ENCODE results near the gene VSTM4. TPM values are rescaled to one million over a fixed set of nuclear protein-coding genes. Genes with fewer than 3 reads are reported as not detected.

Gene VSTM4
- total RNA-seq, 1 experiment from 2014 or later, result 0.13 TPM

DNA sequence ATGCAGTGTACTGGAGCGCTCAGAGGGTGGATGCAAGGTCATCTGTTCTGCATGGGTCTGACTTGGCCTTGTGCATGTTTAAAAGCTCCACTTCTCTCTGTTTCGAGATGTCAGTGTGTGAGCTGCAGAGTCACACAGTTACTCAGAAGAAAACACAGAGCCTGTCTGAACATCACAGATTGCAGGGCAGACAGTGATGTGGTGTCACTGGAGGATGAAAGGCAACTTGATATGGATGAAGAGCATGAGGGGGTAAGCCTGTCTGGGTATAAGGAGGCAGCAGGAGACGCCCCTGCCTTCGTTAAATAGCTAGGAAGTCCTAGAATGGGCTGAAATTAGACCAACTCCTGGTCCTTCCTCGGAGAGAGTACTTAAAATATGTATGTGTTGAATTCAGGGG lies 108.2 kb downstream of the VSTM4 start:
- CTCF ChIA-PET, result interaction anchor here (1.2 kb wide), 1 partner anchor 382 kb away, joined by 5 read pairs; no protein-coding TSS in a partner anchor
- no peak overlapping the region for H3K27ac ChIP-seq (ENCODE audit: low read length)
- BruUV-seq (replicated peaks), result no TSS peak
- TF ChIP-seq, protein P1, sequence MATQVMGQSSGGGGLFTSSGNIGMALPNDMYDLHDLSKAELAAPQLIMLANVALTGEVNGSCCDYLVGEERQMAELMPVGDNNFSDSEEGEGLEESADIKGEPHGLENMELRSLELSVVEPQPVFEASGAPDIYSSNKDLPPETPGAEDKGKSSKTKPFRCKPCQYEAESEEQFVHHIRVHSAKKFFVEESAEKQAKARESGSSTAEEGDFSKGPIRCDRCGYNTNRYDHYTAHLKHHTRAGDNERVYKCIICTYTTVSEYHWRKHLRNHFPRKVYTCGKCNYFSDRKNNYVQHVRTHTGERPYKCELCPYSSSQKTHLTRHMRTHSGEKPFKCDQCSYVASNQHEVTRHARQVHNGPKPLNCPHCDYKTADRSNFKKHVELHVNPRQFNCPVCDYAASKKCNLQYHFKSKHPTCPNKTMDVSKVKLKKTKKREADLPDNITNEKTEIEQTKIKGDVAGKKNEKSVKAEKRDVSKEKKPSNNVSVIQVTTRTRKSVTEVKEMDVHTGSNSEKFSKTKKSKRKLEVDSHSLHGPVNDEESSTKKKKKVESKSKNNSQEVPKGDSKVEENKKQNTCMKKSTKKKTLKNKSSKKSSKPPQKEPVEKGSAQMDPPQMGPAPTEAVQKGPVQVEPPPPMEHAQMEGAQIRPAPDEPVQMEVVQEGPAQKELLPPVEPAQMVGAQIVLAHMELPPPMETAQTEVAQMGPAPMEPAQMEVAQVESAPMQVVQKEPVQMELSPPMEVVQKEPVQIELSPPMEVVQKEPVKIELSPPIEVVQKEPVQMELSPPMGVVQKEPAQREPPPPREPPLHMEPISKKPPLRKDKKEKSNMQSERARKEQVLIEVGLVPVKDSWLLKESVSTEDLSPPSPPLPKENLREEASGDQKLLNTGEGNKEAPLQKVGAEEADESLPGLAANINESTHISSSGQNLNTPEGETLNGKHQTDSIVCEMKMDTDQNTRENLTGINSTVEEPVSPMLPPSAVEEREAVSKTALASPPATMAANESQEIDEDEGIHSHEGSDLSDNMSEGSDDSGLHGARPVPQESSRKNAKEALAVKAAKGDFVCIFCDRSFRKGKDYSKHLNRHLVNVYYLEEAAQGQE (IDR thresholded peaks at IDR 0.05; ENCODE audit: insufficient read depth in 1 of 2, low read depth in 2 of 2, low read length in 1 of 2), result no peak
- TF ChIP-seq SIN3A (IDR thresholded peaks at IDR 0.05; ENCODE audit: borderline replicate concordance, insufficient read depth, low read depth, low read length) (no peak), TCF7L2 (IDR thresholded peaks at IDR 0.05; ENCODE audit: low read depth, low read length) (no peak), POLR2AphosphoS5 (IDR thresholded peaks at IDR 0.05; ENCODE audit: low read depth, low read length) (no peak)
- TF ChIP-seq, protein P2, sequence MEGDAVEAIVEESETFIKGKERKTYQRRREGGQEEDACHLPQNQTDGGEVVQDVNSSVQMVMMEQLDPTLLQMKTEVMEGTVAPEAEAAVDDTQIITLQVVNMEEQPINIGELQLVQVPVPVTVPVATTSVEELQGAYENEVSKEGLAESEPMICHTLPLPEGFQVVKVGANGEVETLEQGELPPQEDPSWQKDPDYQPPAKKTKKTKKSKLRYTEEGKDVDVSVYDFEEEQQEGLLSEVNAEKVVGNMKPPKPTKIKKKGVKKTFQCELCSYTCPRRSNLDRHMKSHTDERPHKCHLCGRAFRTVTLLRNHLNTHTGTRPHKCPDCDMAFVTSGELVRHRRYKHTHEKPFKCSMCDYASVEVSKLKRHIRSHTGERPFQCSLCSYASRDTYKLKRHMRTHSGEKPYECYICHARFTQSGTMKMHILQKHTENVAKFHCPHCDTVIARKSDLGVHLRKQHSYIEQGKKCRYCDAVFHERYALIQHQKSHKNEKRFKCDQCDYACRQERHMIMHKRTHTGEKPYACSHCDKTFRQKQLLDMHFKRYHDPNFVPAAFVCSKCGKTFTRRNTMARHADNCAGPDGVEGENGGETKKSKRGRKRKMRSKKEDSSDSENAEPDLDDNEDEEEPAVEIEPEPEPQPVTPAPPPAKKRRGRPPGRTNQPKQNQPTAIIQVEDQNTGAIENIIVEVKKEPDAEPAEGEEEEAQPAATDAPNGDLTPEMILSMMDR (IDR thresholded peaks at IDR 0.05), result no peak
- H3K9me3 ChIP-seq (ENCODE audit: control insufficient read depth, insufficient read depth, low read depth, low read length), result no peaks in the 10 kb centered on the region
- H3K36me3 ChIP-seq (ENCODE audit: control insufficient read depth, insufficient read depth, low read length), result no peaks in the 10 kb centered on the region
- intact Hi-C loops (cut with micrococcal nuclease; ENCODE audit: unreplicated experiment), result no loop called here
- H3K4me1 ChIP-seq (ENCODE audit: control insufficient read depth, insufficient read depth, low read length), result no peaks in the 10 kb centered on the region
- H3K27me3 ChIP-seq (ENCODE audit: control insufficient read depth, insufficient read depth, low read length), result no peaks in the 10 kb centered on the region; the same call in 1 of the 2 replicates
- no peak overlapping the region for H3K4me3 ChIP-seq (ENCODE audit: low read depth in 2 of 2, low read length in 2 of 2)
- POLR2A ChIA-PET, result no interaction called here
- DNase-seq (ENCODE audit: low read depth, low spot score), result no peak
- in situ Hi-C loops (cut with HindIII; ENCODE audit: low pct_unique_long_range_greater_than_20kb, low sequenced_read_pairs), result no loop called here
- no peak for ATAC-seq

GRCh38 chr10:49005270-49005669 lies 110.1 kb downstream of the VSTM4 start:
- Histone ChIP-seq H3K4me1 (ENCODE audit: control insufficient read depth, insufficient read depth, low read length) (no peaks in the 10 kb centered on the region), H3K4me3 (ENCODE audit: low read depth in 2 of 2, low read length in 2 of 2) (no peak overlapping the region), H3K9me3 (ENCODE audit: control insufficient read depth, insufficient read depth, low read depth, low read length) (no peaks in the 10 kb centered on the region), H3K27ac (ENCODE audit: low read length) (no peak overlapping the region), H3K27me3 (ENCODE audit: control insufficient read depth, insufficient read depth, low read length) (no peaks in the 10 kb centered on the region), H3K36me3 (ENCODE audit: control insufficient read depth, insufficient read depth, low read length) (no peaks in the 10 kb centered on the region)
- BruUV-seq (replicated peaks), result no TSS peak
- intact Hi-C loops (cut with micrococcal nuclease; ENCODE audit: unreplicated experiment), result no loop called here
- DNase-seq (ENCODE audit: low read depth, low spot score), result no peak
- in situ Hi-C loops (cut with HindIII; ENCODE audit: low pct_unique_long_range_greater_than_20kb, low sequenced_read_pairs), result no loop called here
- ATAC-seq, result no peak
- CTCF ChIA-PET, result no interaction called here
- no peak for TF ChIP-seq POLR2AphosphoS5 (IDR thresholded peaks at IDR 0.05; ENCODE audit: low read depth, low read length)
- TF ChIP-seq TCF7L2 (IDR thresholded peaks at IDR 0.05; ENCODE audit: low read depth, low read length), result no peak
- POLR2A ChIA-PET, result no interaction called here

- Histone ChIP-seq H3K27me3 (ENCODE audit: control insufficient read depth, insufficient read depth, low read length) (no peaks in the 10 kb centered on the region), H3K4me3 (ENCODE audit: low read depth in 2 of 2, low read length in 2 of 2) (no peak overlapping the region), H3K9me3 (ENCODE audit: control insufficient read depth, insufficient read depth, low read depth, low read length) (no peaks in the 10 kb centered on the region), H3K4me1 (ENCODE audit: control insufficient read depth, insufficient read depth, low read length) (no peaks in the 10 kb centered on the region), H3K27ac (ENCODE audit: low read length) (no peak overlapping the region), H3K36me3 (ENCODE audit: control insufficient read depth, insufficient read depth, low read length) (no peaks in the 10 kb centered on the region)
- DNase-seq (ENCODE audit: low read depth, low spot score) (no peak), ATAC-seq (no peak)
- in situ Hi-C loops (cut with HindIII; ENCODE audit: low pct_unique_long_range_greater_than_20kb, low sequenced_read_pairs), result no loop called here
- TF ChIP-seq POLR2AphosphoS5 (IDR thresholded peaks at IDR 0.05; ENCODE audit: low read depth, low read length), result no peak
- TF ChIP-seq, protein P1 (IDR thresholded peaks at IDR 0.05; ENCODE audit: insufficient read depth in 1 of 2, low read depth in 2 of 2, low read length in 1 of 2), result no peak
- no peak for TF ChIP-seq TCF7L2 (IDR thresholded peaks at IDR 0.05; ENCODE audit: low read depth, low read length)
- TF ChIP-seq, protein P2 (IDR thresholded peaks at IDR 0.05), result no peak
- no peak for TF ChIP-seq SIN3A (IDR thresholded peaks at IDR 0.05; ENCODE audit: borderline replicate concordance, insufficient read depth, low read depth, low read length)
- intact Hi-C loops (cut with micrococcal nuclease; ENCODE audit: unreplicated experiment), result no loop called here
- CTCF ChIA-PET, result no interaction called here
- no TSS peak for BruUV-seq (replicated peaks)
- POLR2A ChIA-PET, result no interaction called here
Measured at GRCh38 chr10:49001870-49002672, 113.3 kb downstream of the VSTM4 start.
